Measurements from ENCODE around the gene CYSLTR2.

- no peak for TF ChIP-seq CTCF (IDR thresholded peaks at IDR 0.05)
- TF ChIP-seq SIN3A (IDR thresholded peaks at IDR 0.05; ENCODE audit: borderline replicate concordance, insufficient read depth, low read depth, low read length), result no peak
These were observed 38.7 kb upstream of the CYSLTR2 start for GRCh38 chr13:48615049-48615448.
